Prostate gland (tissue), 2 donors: Measurements from ENCODE around the gene TCP10L.
A peak's percentile ranks its signal among the peaks of the same experiment; 100 is the strongest.

Experiments used
- POLR2AphosphoS5 ChIP-seq: sonication (generic); formaldehyde crosslinking; IDR thresholded peaks from one replicate; pipeline ENCODE4 v1.6.1; 2017; ENCODE audit warnings: antibody characterized with exemption
- TF ChIP-seq, protein P1 (sequence below), 4 experiments: fragments of 200-600 bp in 2 of 4; fragments of 450-650 bp in 2 of 4; sonication (generic) in 2 of 4; IDR thresholded peaks; 1 replicate in 3 of 4; 2 replicates in 1 of 4; pipeline ENCODE4 v1.5.1; 2016 to 2019; ENCODE audit warnings: antibody characterized with exemption in 4 of 4, mild to moderate bottlenecking in 2 of 4, moderate library complexity in 2 of 4

- no peak for TF ChIP-seq POLR2AphosphoS5
- TF ChIP-seq, protein P1, sequence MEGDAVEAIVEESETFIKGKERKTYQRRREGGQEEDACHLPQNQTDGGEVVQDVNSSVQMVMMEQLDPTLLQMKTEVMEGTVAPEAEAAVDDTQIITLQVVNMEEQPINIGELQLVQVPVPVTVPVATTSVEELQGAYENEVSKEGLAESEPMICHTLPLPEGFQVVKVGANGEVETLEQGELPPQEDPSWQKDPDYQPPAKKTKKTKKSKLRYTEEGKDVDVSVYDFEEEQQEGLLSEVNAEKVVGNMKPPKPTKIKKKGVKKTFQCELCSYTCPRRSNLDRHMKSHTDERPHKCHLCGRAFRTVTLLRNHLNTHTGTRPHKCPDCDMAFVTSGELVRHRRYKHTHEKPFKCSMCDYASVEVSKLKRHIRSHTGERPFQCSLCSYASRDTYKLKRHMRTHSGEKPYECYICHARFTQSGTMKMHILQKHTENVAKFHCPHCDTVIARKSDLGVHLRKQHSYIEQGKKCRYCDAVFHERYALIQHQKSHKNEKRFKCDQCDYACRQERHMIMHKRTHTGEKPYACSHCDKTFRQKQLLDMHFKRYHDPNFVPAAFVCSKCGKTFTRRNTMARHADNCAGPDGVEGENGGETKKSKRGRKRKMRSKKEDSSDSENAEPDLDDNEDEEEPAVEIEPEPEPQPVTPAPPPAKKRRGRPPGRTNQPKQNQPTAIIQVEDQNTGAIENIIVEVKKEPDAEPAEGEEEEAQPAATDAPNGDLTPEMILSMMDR (IDR thresholded peaks at IDR 0.05): peak in 1 of 4 experiments; percentile 20
Observed at GRCh38 chr21:32578107-32578691, 7.1 kb downstream of the TCP10L start.
